Prostate gland (tissue), 2 donors: ENCODE results near the gene GRAMD2A.
A peak's percentile ranks its signal among the peaks of the same experiment; 100 is the strongest.

Experiments used
- CTCF ChIP-seq, 4 experiments: fragments of 200-600 bp in 2 of 4; fragments of 450-650 bp in 2 of 4; sonication (generic) in 2 of 4; IDR thresholded peaks; 1 replicate in 3 of 4; 2 replicates in 1 of 4; pipeline ENCODE4 v1.5.1; 2016 to 2019; ENCODE audit warnings: antibody characterized with exemption in 4 of 4, mild to moderate bottlenecking in 2 of 4, moderate library complexity in 2 of 4
- POLR2A ChIP-seq: fragments of 450-650 bp; IDR thresholded peaks from one replicate; pipeline ENCODE4 v1.6.1; 2016; ENCODE audit warnings: antibody characterized with exemption, mild to moderate bottlenecking
- POLR2AphosphoS5 ChIP-seq: sonication (generic); formaldehyde crosslinking; IDR thresholded peaks from one replicate; pipeline ENCODE4 v1.6.1; 2017; ENCODE audit warnings: antibody characterized with exemption

GRCh38 chr15:72199721-72200212, 2.2 kb upstream of the GRAMD2A start:
- peak; percentile 64 to 94 (median 88) for TF ChIP-seq CTCF (IDR thresholded peaks at IDR 0.05)
- peak; percentile 80 for TF ChIP-seq POLR2AphosphoS5
- TF ChIP-seq POLR2A, result no peak
